HepG2 (cell line): ENCODE results near the gene ATP10A. TPM values are rescaled to one million over a fixed set of nuclear protein-coding genes. Genes with fewer than 3 reads are reported as not detected.

Experiments
- FOXK2 ChIP-seq: fragments of 450-650 bp; IDR thresholded peaks from 2 replicates; pipeline ENCODE4 v1.6.1; 2016
- FOXO4 ChIP-seq: sonication (generic); formaldehyde crosslinking; conservative IDR thresholded peaks from 2 replicates; pipeline ENCODE4 v1.8.1; 2023; ENCODE audit warnings: missing genetic modification reagents
- ZNF318 ChIP-seq: sonication (generic); formaldehyde crosslinking; IDR thresholded peaks from 2 replicates; pipeline ENCODE4 v1.4.0; 2020; ENCODE audit warnings: mild to moderate bottlenecking, missing genetic modification reagents
- ZNF329 ChIP-seq: sonication (generic); formaldehyde crosslinking; IDR thresholded peaks from 2 replicates; pipeline ENCODE4 v1.9.0; 2021; ENCODE audit warnings: low read depth, mild to moderate bottlenecking, missing genetic modification reagents
- polyA plus RNA-seq, 8 experiments: library from polyadenylated mRNA; depleted of rRNA in 3 of 8; stranded (reverse) in 7 of 8; unstranded in 1 of 8; fragments of >200 nt; fragmentation: Illumina TruSeq in 4 of 8; extraction: Trizol in 4 of 8; gene quantifications; 2 replicates each; pipeline versions ENCODE4 v1.2.1 to v1.2.3, GENCODE V29; 2011 to 2016; ENCODE audit warnings: low read depth in 4 of 8, missing spikeins in 1 of 8, mixed read lengths in 1 of 8; ENCODE audit not compliant: insufficient read depth in 1 of 8
- total RNA-seq, 5 experiments: library from RNA; depleted of rRNA; stranded (reverse); fragments of >200 nt; fragmentation: Illumina TruSeq; extraction: Trizol; gene quantifications; 2 replicates each; pipeline ENCODE4 v1.2.3, GENCODE V29; 2016; ENCODE audit warnings: low read depth in 1 of 5

Gene ATP10A
- total and polyA plus RNA-seq, 2 of the 13 experiments (the other 11 are each of a cell fraction or from before 2014, with no cell fraction given): 0.58 to 4.2 TPM

GRCh38 chr15:25863111-25863967 is at the start of gene ATP10A (continued):
- TF ChIP-seq FOXO4: no peak
- TF ChIP-seq ZNF318 (CRISPR knock-in tag): no peak
- TF ChIP-seq ZNF329 (CRISPR knock-in tag): no peak
- TF ChIP-seq FOXK2: no peak
